B cell (primary cell): ENCODE results near the gene HS6ST2. TPM values are rescaled to one million over a fixed set of nuclear protein-coding genes. Genes with fewer than 3 reads are reported as not detected.

Experiments
- ATAC-seq: fragments of 200-7000 bp; cut with Tn5 transposase; one replicate; pipeline ENCODE4 v1.10.0; 2021; ENCODE audit warnings: low read depth, mild to moderate bottlenecking, moderate number of reproducible peaks, moderate library complexity
- CTCF ChIA-PET: fragments of 350-600 bp; sonication (Branson Sonifier 250); formaldehyde crosslinking; loops from one replicate; lab custom pipeline; 2021; ENCODE audit warnings: antibody characterized with exemption, inconsistent platforms; lab: Charles Lee
- POLR2A ChIA-PET: fragments of 350-600 bp; sonication (Branson Sonifier 250); formaldehyde crosslinking; loops from one replicate; lab custom pipeline; 2021; ENCODE audit warnings: antibody characterized with exemption; lab: Charles Lee
- DNase-seq: peaks from one replicate; pipeline ENCODE4 v3.0.0; 2013
- H2AFZ ChIP-seq: 2 replicates; pipeline ENCODE4 v1.6.1; 2012; ENCODE audit warnings: mild to moderate bottlenecking, low read depth, low read length; ENCODE audit not compliant: insufficient read depth, poor library complexity, severe bottlenecking
- H3K27ac ChIP-seq, 2 donors: 1 replicate in 1 of 2; 2 replicates in 1 of 2; pipeline ENCODE4 v1.5.1; 2012 to 2013; ENCODE audit warnings: low read length in 2 of 2, mild to moderate bottlenecking in 2 of 2, moderate library complexity in 1 of 2
- H3K27me3 ChIP-seq, 4 experiments: fragments of 200-600 bp in 1 of 4; sonication (generic) in 1 of 4; replicated peaks in 1 of 4; 1 replicate in 2 of 4; 2 replicates in 2 of 4; pipeline versions ENCODE4 v1.6.1 to v1.7.0; 2013 to 2016; ENCODE audit warnings: low read length in 3 of 4, mild to moderate bottlenecking in 2 of 4, mixed read lengths in 1 of 4, moderate library complexity in 1 of 4; ENCODE audit not compliant: insufficient read depth in 4 of 4, control insufficient read depth in 3 of 4; ENCODE audit errors: control extremely low read depth in 1 of 4
- H3K36me3 ChIP-seq, 2 experiments: replicated peaks in 1 of 2; 1 replicate in 1 of 2; 2 replicates in 1 of 2; pipeline versions ENCODE4 v1.6.1 to v1.7.1; 2013; ENCODE audit warnings: low read length in 1 of 2; ENCODE audit not compliant: insufficient read depth in 2 of 2, control insufficient read depth in 1 of 2; ENCODE audit errors: control extremely low read depth in 1 of 2, extremely low read depth in 1 of 2
- H3K4me1 ChIP-seq, 2 donors: fragments of 200-600 bp in 1 of 2; sonication (generic) in 1 of 2; 1 replicate in 1 of 2; 2 replicates in 1 of 2; pipeline versions ENCODE4 v1.5.1 to v1.6.1; 2013 to 2017; ENCODE audit warnings: low read length in 2 of 2; ENCODE audit not compliant: control insufficient read depth in 2 of 2, insufficient read depth in 2 of 2
- H3K4me2 ChIP-seq: replicated peaks from 2 replicates; pipeline ENCODE3; 2012; ENCODE audit warnings: mild to moderate bottlenecking, low read depth, low read length; ENCODE audit not compliant: poor library complexity, severe bottlenecking
- H3K4me3 ChIP-seq, 5 experiments: fragments of 200-600 bp in 1 of 5; sonication (generic) in 1 of 5; 1 replicate in 3 of 5; 2 replicates in 2 of 5; pipeline versions ENCODE4 v1.5.1 to v1.7.0; 2011 to 2016; ENCODE audit warnings: low read length in 4 of 5, mild to moderate bottlenecking in 4 of 5, low read depth in 2 of 5, control low read depth in 1 of 5, moderate library complexity in 1 of 5; ENCODE audit not compliant: insufficient read depth in 1 of 5; ENCODE audit errors: control extremely low read depth in 1 of 5, extremely low read depth in 1 of 5
- H3K79me2 ChIP-seq: fragments of 200-600 bp; sonication (generic); one replicate; pipeline ENCODE4 v1.6.0; 2016; ENCODE audit warnings: low read length; ENCODE audit not compliant: control insufficient read depth, insufficient read depth
- H3K9ac ChIP-seq: fragments of 200-600 bp; sonication (generic); 2 replicates; pipeline ENCODE4 v1.6.1; 2017; ENCODE audit warnings: mild to moderate bottlenecking, low read length, moderate library complexity
- H3K9me3 ChIP-seq, 3 donors: one replicate each; pipeline versions ENCODE4 v1.6.1 to v1.7.1; 2013; ENCODE audit warnings: low read length in 2 of 3; ENCODE audit not compliant: control insufficient read depth in 2 of 3, insufficient read depth in 1 of 3; ENCODE audit errors: control extremely low read depth in 1 of 3
- H4K20me1 ChIP-seq: 2 replicates; pipeline ENCODE4 v1.6.0; 2012; ENCODE audit warnings: mild to moderate bottlenecking, low read length; ENCODE audit not compliant: insufficient read depth, control insufficient read depth, poor library complexity, severe bottlenecking
- H3K27ac Mint-ChIP-seq: one replicate; pipeline ENCODE4 v1.8.0; 2021; ENCODE audit warnings: mixed read lengths
- H3K27me3 Mint-ChIP-seq: one replicate; pipeline ENCODE4 v1.8.0; 2021; ENCODE audit warnings: mixed read lengths
- H3K4me1 Mint-ChIP-seq: one replicate; pipeline ENCODE4 v1.8.0; 2021; ENCODE audit warnings: mixed read lengths
- H3K4me3 Mint-ChIP-seq: one replicate; pipeline ENCODE4 v1.8.0; 2021; ENCODE audit warnings: mixed read lengths
- H3K9me3 Mint-ChIP-seq: one replicate; pipeline ENCODE4 v1.8.0; 2022; ENCODE audit warnings: mixed read lengths; ENCODE audit not compliant: insufficient read depth
- CTCF ChIP-seq: fragments of 200-600 bp; IDR thresholded peaks from one replicate; pipeline ENCODE4 v1.8.0; 2022; ENCODE audit warnings: antibody characterized with exemption, mild to moderate bottlenecking
- EZH2 ChIP-seq: IDR thresholded peaks from 2 replicates; pipeline ENCODE4 v1.6.1; 2012; ENCODE audit warnings: borderline replicate concordance, low read depth, mild to moderate bottlenecking, moderate library complexity, low read length; ENCODE audit not compliant: insufficient read depth, poor library complexity, severe bottlenecking
- WGBS: methylation state at CpG from one replicate; pipeline ENCODE4 v1.1.5; 2013; ENCODE audit warnings: missing lambda C conversion rate; ENCODE audit not compliant: insufficient coverage; 5-methylcytosine and 5-hydroxymethylcytosine counted together
- intact Hi-C: fragments of 100-400 bp; cut with micrococcal nuclease; formaldehyde crosslinking; loops from one replicate; pipeline ENCODE4 v1.10.0; 2022
- polyA plus RNA-seq: library from polyadenylated mRNA; depleted of rRNA; stranded (reverse); fragments of >200 nt; gene quantifications from 2 replicates; pipeline ENCODE4 v1.2.3, GENCODE V29; 2012
- total RNA-seq, 2 donors: library from RNA; stranded (reverse); fragments of 120-200 nt in 1 of 2; gene quantifications; 1 replicate in 1 of 2; 2 replicates in 1 of 2; pipeline versions ENCODE4 v1.2.3 to v1.2.4, GENCODE V29; 2013 to 2022

The HS6ST2 gene
- total and polyA plus RNA-seq, 2 donors (not counting 1 experiment from before 2014, with no cell fraction given): not detected

- DNase-seq: no peak
- CTCF ChIA-PET: no interaction called here
Measured at GRCh38 chrX:132664273-132664672, 294.2 kb downstream of the HS6ST2 start.

GRCh38 chrX:132662844-132663243, 295.6 kb downstream of the HS6ST2 start:
- no peaks in the 10 kb centered on the region for H3K36me3 ChIP-seq
- TF ChIP-seq EZH2: no peak
- no peak overlapping the region for H3K9ac ChIP-seq
- no peaks in the 10 kb centered on the region for H3K79me2 ChIP-seq
- ATAC-seq (no peak), DNase-seq (no peak)
- H2AFZ ChIP-seq: no peak overlapping the region
- Mint-ChIP-seq H3K4me1 (no peaks in the 10 kb centered on the region), H3K4me3 (no peak overlapping the region), H3K9me3 (no peaks in the 10 kb centered on the region), H3K27ac (no peak overlapping the region), H3K27me3 (peaks cover 5% of the 10 kb centered on the region)
- H3K4me1 ChIP-seq: no peaks in the 10 kb centered on the region
- H3K27ac ChIP-seq: no peak overlapping the region
- no peaks in the 10 kb centered on the region for H3K9me3 ChIP-seq
- CTCF ChIA-PET: interaction anchor here (0.6 kb wide), 1 partner anchor 497 kb away, joined by 3 read pairs; no protein-coding TSS in a partner anchor
- WGBS: 50% methylated on average over 1 of the region's 2 CpGs
- POLR2A ChIA-PET: no interaction called here
- H3K4me2 ChIP-seq: no peak overlapping the region
- H3K4me3 ChIP-seq: no peak overlapping the region
- H4K20me1 ChIP-seq: no peaks in the 10 kb centered on the region
- H3K27me3 ChIP-seq: no peaks in the 10 kb centered on the region
- intact Hi-C loops: no loop called here

More at GRCh38 chrX:132664273-132664672, 294.2 kb downstream of the HS6ST2 start:
- Histone ChIP-seq H3K36me3 (no peaks in the 10 kb centered on the region), H4K20me1 (no peaks in the 10 kb centered on the region), H3K4me2 (no peak overlapping the region), H3K9ac (no peak overlapping the region), H3K27me3 (no peaks in the 10 kb centered on the region), H3K9me3 (no peaks in the 10 kb centered on the region), H3K4me3 (no peak overlapping the region), H3K79me2 (no peaks in the 10 kb centered on the region), H3K4me1 (no peaks in the 10 kb centered on the region), H3K27ac (no peak overlapping the region), H2AFZ (no peak overlapping the region)
- ATAC-seq: no peak
- TF ChIP-seq CTCF: no peak
- TF ChIP-seq EZH2: no peak
- Mint-ChIP-seq H3K4me3 (no peak overlapping the region), H3K27me3 (peaks cover 9% of the 10 kb centered on the region), H3K4me1 (no peaks in the 10 kb centered on the region), H3K9me3 (no peaks in the 10 kb centered on the region), H3K27ac (no peak overlapping the region)
- intact Hi-C loops: no loop called here
- WGBS: no CpG with 5 or more reads among the region's 3 CpGs
- POLR2A ChIA-PET: no interaction called here
